Upper lobe of left lung (tissue), 4 donors: ENCODE measurements around the gene PDZD2.

Experiments used
- EP300 ChIP-seq, 4 donors: sonication (generic); formaldehyde crosslinking; IDR thresholded peaks; one replicate each; pipeline ENCODE4 v1.5.1; 2017; ENCODE audit warnings: antibody characterized with exemption in 4 of 4, control low read depth in 2 of 4
- POLR2A ChIP-seq, 4 donors: fragments of 450-650 bp; IDR thresholded peaks; one replicate each; pipeline ENCODE4 v1.5.1; 2016 to 2017; ENCODE audit warnings: antibody characterized with exemption in 4 of 4, mild to moderate bottlenecking in 2 of 4
- TF ChIP-seq, protein P1 (sequence below), 6 experiments: fragments of 450-650 bp in 4 of 6; fragments of 200-600 bp in 2 of 6; sonication (generic) in 2 of 6; IDR thresholded peaks; one replicate each; pipeline ENCODE4 v1.5.1; 2016 to 2019; ENCODE audit warnings: antibody characterized with exemption in 6 of 6

DNA sequence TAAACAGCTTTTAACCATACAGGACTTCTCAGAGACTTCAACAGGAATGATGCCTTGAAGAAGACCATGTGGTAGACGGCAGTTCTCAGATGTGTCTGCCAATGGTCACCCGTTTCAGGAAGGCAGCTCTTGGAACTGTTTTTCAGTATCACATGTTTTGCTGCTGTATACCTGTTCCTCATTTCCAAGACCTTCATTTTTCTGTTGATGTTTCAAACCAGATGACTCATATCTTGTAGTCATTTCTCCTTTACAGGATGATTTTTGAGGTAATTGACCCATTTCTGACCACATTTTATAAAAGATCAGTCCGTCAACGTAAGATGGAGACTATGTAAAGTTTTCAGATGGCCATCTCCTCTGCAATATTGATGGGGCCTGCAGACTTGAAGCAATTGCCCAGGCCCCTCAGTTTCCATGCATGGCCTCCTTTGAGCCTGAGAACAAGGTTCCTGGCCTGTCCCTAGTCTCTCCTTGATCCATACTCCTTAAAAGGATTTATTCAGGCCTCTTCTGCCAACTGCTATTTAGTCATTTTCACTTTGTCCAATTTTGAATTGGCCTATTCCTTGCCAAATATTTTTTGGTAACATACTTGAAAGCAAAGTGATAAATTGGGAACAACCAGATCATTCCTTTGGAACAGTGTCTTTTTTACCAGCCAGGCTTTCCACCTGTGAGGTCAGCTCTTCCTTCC lies 128.6 kb downstream of the PDZD2 start:
- TF ChIP-seq, protein P1, sequence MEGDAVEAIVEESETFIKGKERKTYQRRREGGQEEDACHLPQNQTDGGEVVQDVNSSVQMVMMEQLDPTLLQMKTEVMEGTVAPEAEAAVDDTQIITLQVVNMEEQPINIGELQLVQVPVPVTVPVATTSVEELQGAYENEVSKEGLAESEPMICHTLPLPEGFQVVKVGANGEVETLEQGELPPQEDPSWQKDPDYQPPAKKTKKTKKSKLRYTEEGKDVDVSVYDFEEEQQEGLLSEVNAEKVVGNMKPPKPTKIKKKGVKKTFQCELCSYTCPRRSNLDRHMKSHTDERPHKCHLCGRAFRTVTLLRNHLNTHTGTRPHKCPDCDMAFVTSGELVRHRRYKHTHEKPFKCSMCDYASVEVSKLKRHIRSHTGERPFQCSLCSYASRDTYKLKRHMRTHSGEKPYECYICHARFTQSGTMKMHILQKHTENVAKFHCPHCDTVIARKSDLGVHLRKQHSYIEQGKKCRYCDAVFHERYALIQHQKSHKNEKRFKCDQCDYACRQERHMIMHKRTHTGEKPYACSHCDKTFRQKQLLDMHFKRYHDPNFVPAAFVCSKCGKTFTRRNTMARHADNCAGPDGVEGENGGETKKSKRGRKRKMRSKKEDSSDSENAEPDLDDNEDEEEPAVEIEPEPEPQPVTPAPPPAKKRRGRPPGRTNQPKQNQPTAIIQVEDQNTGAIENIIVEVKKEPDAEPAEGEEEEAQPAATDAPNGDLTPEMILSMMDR (IDR thresholded peaks at IDR 0.05), result no peak
- no peak for TF ChIP-seq EP300 (IDR thresholded peaks at IDR 0.05)
- TF ChIP-seq POLR2A (IDR thresholded peaks at IDR 0.05), result no peak
